HG03103 (cell line): ENCODE results near the gene FOXJ1.

Experiments used
- ATAC-seq: cut with Tn5 transposase; IDR thresholded peaks from one replicate; pipeline ENCODE4 v1.9.1; 2021; ENCODE audit warnings: low read depth; ENCODE audit not compliant: unreplicated experiment

FOXJ1 gene

GRCh38 chr17:76142585-76143041 lies 1.6 kb upstream of the FOXJ1 start:
- ATAC-seq = no peak

DNA sequence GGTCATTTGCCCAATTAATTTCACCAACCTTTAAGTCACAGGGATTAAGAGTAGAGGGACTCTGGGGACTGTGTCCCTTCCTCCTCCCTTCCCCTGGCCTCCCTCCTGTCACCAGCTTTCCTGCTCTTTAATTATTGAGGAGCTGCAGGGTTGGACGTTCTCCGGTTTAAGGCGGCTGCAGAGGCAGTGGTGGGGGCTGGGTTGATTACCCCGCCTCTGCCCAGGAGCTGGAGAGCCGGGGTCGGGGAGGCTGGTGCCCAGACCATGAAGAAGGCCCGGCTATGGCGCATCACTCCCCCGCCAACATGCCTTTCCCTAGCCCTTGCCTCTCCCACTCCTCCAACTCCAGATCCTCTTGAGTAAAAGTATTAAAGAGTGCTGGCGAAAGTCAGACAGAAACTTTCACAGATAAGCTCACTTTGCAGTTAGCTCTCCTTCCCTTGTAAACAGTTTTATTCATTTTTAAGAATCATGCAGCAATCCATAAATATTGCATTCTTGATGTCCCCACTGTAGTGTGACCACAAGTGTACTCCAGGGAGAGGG lies 1.1 kb upstream of the FOXJ1 start:
- ATAC-seq = no peak

DNA sequence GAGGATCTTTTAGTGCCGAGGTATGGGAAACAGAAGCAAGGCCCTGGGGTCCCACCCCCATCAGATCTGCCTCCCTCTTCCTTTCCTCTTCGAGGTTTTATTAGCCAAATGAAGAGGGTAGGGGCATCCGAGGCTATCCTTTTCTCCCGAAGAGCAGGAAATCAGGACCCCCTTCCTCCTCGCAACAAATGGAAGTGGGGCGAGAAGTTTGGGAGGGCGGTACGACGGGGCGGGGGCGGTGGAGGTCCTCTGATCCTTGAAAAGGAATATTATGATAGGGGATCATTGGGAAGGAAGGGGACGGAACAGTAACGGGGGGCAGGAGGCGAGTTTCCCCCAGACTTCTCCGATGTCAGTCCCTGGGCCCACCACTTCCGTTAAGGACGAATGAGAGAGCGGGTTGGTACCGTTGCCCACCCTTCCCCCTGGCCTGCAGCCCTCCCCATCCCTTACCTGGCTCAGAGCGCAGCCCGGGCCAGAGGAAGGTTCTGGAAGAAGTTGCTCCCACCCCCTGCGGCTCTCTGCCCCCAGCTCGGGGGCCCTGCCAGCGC lies 309 bp downstream of the FOXJ1 start:
- no peak for ATAC-seq

DNA sequence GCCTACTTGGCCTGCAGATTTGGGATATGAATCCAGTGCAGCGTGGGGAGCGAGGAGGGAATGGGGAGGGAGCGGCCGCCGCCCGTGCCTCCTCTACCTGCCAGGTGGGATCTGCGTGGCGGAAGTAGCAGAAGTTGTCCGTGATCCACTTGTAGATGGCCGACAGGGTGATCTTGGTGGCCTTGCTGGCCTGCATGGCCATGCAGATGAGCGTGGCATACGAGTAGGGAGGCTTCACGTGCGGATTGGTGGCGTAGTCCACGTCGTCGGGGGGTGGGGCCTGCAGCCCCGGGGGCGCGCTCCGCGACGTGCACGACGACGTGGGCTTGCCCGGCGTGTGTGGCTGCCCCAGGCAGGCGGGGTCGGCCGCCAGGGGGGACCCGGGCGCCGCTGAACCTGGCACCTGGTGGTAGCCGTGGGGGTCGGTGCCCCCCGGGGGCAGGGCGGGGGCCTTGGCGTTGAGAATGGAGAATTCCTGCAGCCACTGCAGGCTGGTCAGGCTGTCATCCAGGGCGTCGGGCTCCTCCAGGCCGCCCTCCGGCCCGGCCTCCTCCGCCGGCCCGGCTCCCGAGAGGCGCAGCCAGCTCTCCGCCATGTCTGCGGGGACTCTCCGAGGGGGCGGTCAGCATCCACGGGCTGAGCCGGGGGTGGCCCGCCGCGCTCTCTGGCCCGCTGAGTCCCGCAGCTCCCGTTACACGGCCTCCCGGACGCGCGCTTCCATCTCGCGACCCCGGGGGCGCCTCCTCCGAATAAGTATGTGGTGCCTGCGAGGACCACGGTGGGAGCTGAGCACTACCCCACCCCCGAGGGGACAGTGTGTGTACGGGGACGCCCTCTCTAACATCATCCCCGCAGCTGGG lies 1.0 kb downstream of the FOXJ1 start:
- ATAC-seq = no peak

- ATAC-seq = no peak
These were observed 1.9 kb downstream of the FOXJ1 start for GRCh38 chr17:76138896-76139752.

GRCh38 chr17:76138234-76138895 lies 2.7 kb downstream of the FOXJ1 start:
- ATAC-seq = no peak

DNA sequence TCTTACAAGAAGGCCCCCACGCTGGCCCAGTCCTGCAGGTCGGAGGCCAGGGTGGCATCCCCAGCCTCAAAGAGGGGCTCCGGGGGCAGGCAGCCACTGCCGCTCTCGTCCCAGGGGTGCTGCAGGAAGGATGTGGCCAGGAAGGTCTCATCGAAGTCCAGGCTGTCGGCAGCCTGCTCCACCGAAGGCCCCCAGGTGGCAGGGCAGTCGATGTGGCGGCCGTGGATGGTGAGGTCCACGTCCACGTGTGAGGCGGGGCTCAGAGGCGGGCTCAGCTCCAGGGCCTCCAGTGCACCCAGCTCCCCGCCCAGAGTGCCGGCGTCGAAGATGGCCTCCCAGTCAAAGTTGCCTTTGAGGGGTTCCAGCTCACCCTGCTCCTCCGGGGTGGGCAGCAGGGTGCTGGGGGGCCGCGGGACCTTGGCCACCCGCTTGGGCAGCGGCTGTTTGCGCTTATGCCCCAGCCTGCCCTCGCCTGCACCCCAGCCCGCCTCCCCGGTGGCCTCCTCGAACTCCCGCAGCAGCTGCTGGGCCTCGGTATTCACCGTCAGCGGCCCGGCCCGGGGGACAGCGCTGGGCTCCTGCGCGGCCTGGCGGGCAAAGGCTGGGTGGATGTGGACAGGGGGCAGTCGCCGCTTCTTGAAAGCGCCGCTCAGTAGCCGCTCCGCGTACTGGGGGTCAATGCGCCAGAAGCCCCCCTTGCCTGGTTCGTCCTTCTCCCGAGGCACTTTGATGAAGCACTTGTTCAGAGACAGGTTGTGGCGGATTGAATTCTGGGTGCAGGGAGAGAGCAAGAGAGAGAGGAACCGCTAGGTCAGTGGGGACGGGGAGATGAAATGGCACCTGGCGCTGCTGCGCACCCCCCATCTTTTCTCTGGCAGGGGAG lies 3.5 kb downstream of the FOXJ1 start:
- no peak for ATAC-seq

DNA sequence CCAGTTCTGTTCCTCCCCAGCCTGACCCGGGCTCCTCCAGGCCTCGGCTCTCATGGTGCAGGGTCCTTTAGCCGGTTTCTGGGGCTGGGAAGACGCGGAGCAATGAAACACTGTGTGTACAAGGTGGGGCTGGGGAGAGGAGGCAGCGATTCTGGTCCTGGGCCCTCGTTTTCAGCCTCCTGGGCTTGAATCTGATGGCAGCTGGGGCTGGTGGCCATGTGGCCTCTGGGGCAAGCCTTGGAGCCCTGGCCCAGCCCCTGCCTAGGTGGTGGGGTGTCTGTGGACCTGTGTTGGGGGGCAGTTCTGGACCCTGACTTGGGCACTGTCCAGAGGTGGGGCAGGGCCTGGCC lies 4.1 kb downstream of the FOXJ1 start:
- no peak for ATAC-seq

GRCh38 chr17:76136276-76137000 lies 4.6 kb downstream of the FOXJ1 start:
- no peak for ATAC-seq

GRCh38 chr17:76135810-76136188 lies 5.2 kb downstream of the FOXJ1 start:
- no peak for ATAC-seq

DNA sequence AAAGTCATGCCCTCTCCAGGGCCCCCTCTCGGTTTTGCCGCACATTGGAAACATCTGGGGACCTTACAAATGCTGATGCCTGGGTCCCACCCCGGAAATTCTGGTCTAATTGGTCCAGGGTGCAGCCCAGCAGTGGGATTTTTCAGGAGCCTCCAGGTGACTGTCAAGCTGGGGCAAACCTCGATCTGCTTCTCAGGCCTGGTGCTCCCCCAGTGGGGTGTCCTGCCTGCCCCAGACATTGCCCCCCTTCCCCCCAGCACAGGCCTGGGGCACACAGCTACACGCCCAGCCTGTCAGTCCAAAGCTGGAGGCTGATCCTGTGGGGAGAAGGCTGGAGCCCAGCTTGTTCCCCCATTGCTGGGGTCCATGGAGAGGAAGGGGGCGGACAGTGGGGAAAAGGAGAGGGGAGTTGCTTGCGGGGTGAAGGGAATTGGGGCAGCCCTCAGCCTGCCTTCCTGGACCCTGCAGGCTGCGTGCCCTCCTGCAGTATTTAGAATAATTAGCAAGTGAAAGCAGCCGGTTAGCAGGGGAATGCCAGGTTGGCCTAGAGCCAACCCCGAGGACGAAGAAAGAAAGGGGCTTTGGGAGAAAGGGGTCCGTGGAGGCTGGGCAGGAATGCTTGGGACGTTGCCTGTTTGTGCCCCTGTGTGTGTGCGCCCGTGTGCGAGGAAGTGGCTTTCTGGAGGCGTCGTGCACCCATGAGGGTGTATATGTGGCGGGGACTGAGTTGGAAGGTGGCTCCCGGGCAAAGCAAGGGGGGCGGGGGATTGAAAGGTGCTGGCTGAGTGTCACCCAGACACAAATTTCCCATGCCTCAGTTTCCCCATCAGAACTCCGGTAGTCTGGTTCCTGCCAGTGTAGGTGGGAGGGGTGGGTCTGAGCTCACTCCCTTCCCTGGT lies 5.9 kb downstream of the FOXJ1 start:
- ATAC-seq = no peak

DNA sequence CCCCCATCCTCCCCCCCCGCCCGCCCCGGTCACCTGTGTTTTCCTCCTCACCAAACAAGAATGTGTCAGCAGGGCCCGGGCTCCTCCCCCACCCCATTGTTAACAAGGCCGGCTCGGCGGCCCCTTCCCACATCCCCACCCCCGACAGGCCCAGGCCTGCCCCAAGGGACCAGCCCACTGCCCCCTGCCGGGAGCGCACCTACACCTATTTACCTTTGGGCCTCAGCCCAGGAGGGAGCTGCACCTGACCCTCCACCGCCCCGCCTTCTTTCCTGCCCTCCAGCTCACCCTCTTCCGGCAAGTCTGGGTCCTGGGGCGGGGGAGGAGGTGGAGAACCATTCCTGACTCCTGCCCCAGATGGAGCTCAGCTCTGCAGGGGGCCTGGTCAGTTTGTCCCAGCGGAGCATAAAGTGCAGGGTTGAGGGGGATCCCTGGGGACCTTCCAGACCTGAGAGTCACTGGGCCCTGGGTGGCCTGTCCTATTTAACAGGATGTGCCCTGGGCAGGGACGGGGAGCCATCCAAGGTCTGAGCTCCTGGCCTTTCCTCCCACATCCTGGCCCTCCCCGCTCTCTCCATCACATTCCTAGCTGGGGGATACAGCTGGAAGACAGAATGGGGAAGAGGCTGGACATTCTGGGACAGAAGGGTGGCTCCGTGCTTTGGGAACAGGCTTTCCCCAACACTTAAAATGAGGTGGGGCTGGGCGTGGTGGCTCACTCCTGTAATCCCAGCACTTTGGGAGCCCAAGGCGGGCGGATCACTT lies 8.3 kb downstream of the FOXJ1 start:
- no peak for ATAC-seq

- ATAC-seq = no peak
These were observed 9.1 kb downstream of the FOXJ1 start for GRCh38 chr17:76131692-76132573.

GRCh38 chr17:76131051-76131691 lies 9.9 kb downstream of the FOXJ1 start:
- no peak for ATAC-seq

- no peak for ATAC-seq
These were observed 10.6 kb downstream of the FOXJ1 start for GRCh38 chr17:76130473-76130872.

- ATAC-seq = no peak
These were observed 15.1 kb downstream of the FOXJ1 start for GRCh38 chr17:76125922-76126321.
